Mesenchymal stem cell (in vitro differentiated cells and primary cell): Measurements from ENCODE around the gene NDUFS1.

Source experiments
- DNase-seq: peaks from one replicate; pipeline ENCODE4 v3.0.0-alpha.2; 2013
- H2AFZ ChIP-seq: one replicate; pipeline ENCODE4 v1.6.1; 2013; ENCODE audit warnings: low read depth, mild to moderate bottlenecking, control low read depth, inconsistent platforms, low read length, moderate library complexity
- H2AK5ac ChIP-seq: 2 replicates; pipeline ENCODE4 v1.6.1; 2013; ENCODE audit warnings: low read length, moderate library complexity, mild to moderate bottlenecking, inconsistent platforms; ENCODE audit not compliant: severe bottlenecking
- H2BK120ac ChIP-seq: one replicate; pipeline ENCODE4 v1.6.1; 2013; ENCODE audit warnings: low read depth, mild to moderate bottlenecking, inconsistent platforms, low read length, moderate library complexity
- H2BK12ac ChIP-seq, 2 experiments: one replicate each; pipeline ENCODE4 v1.6.1; 2013; ENCODE audit warnings: inconsistent platforms in 2 of 2, low read length in 2 of 2, mild to moderate bottlenecking in 2 of 2, moderate library complexity in 2 of 2, control low read depth in 1 of 2
- H2BK15ac ChIP-seq: one replicate; pipeline ENCODE4 v1.6.1; 2013; ENCODE audit warnings: mild to moderate bottlenecking, low read depth, inconsistent platforms; ENCODE audit not compliant: poor library complexity, severe bottlenecking
- H2BK5ac ChIP-seq: 2 replicates; pipeline ENCODE4 v1.6.1; 2013; ENCODE audit warnings: low read depth, mild to moderate bottlenecking, low read length, control low read depth, inconsistent platforms; ENCODE audit not compliant: poor library complexity, severe bottlenecking
- H3K14ac ChIP-seq, 2 experiments: one replicate each; pipeline ENCODE4 v1.6.1; 2013; ENCODE audit warnings: inconsistent platforms in 2 of 2, low read length in 2 of 2, control low read depth in 1 of 2, mild to moderate bottlenecking in 1 of 2, moderate library complexity in 1 of 2
- H3K18ac ChIP-seq, 2 experiments: one replicate each; pipeline ENCODE4 v1.6.1; 2013; ENCODE audit warnings: inconsistent platforms in 2 of 2, low read length in 2 of 2, control low read depth in 1 of 2, low read depth in 1 of 2, mild to moderate bottlenecking in 1 of 2
- H3K23ac ChIP-seq, 2 experiments: one replicate each; pipeline ENCODE4 v1.6.1; 2013; ENCODE audit warnings: inconsistent platforms in 2 of 2, low read length in 2 of 2, mild to moderate bottlenecking in 2 of 2, moderate library complexity in 2 of 2, control low read depth in 1 of 2
- H3K27ac ChIP-seq: 2 replicates; pipeline ENCODE4 v1.5.1; 2013; ENCODE audit warnings: mild to moderate bottlenecking, moderate library complexity, low read length, control low read depth, inconsistent platforms; ENCODE audit not compliant: poor library complexity, severe bottlenecking
- H3K27me3 ChIP-seq, 2 experiments: 2 replicates each; pipeline versions ENCODE4 v1.6.1 to v1.7.0; 2013; ENCODE audit warnings: low read length in 2 of 2, mild to moderate bottlenecking in 2 of 2, moderate library complexity in 2 of 2, control low read depth in 1 of 2, inconsistent platforms in 1 of 2; ENCODE audit not compliant: control insufficient read depth in 1 of 2, insufficient read depth in 1 of 2
- H3K36me3 ChIP-seq, 2 experiments: 2 replicates each; pipeline versions ENCODE4 v1.6.1 to v1.7.0; 2013; ENCODE audit warnings: low read length in 2 of 2, control low read depth in 1 of 2, inconsistent platforms in 1 of 2, low read depth in 1 of 2, mild to moderate bottlenecking in 1 of 2; ENCODE audit not compliant: insufficient read depth in 2 of 2, control insufficient read depth in 1 of 2
- H3K4ac ChIP-seq, 2 experiments: one replicate each; pipeline ENCODE4 v1.6.1; 2013; ENCODE audit warnings: inconsistent platforms in 2 of 2, low read length in 2 of 2, mild to moderate bottlenecking in 2 of 2, moderate library complexity in 2 of 2, control low read depth in 1 of 2, low read depth in 1 of 2
- H3K4me1 ChIP-seq: 2 replicates; pipeline ENCODE4 v1.6.1; 2013; ENCODE audit warnings: low read depth, low read length, control low read depth; ENCODE audit not compliant: control insufficient read depth, insufficient read depth
- H3K4me2 ChIP-seq: 2 replicates; pipeline ENCODE4 v1.6.1; 2013; ENCODE audit warnings: low read length, mild to moderate bottlenecking, inconsistent platforms; ENCODE audit not compliant: poor library complexity, severe bottlenecking
- H3K4me3 ChIP-seq, 2 experiments: 2 replicates each; pipeline versions ENCODE4 v1.5.1 to v1.7.0; 2013; ENCODE audit warnings: low read length in 2 of 2, mild to moderate bottlenecking in 2 of 2, control low read depth in 1 of 2, low read depth in 1 of 2; ENCODE audit not compliant: insufficient read depth in 1 of 2
- H3K79me1 ChIP-seq: replicated peaks from 2 replicates; pipeline ENCODE4 v1.6.1; 2013; ENCODE audit warnings: mild to moderate bottlenecking, control low read depth, low read length, inconsistent platforms; ENCODE audit not compliant: poor library complexity, severe bottlenecking
- H3K9ac ChIP-seq: 2 replicates; pipeline ENCODE4 v1.7.0; 2013; ENCODE audit warnings: mild to moderate bottlenecking, low read length, moderate library complexity
- H3K9me3 ChIP-seq: 2 replicates; pipeline ENCODE4 v1.7.0; 2013; ENCODE audit warnings: mild to moderate bottlenecking, low read length; ENCODE audit not compliant: control insufficient read depth
- H4K8ac ChIP-seq: one replicate; pipeline ENCODE4 v1.6.1; 2013; ENCODE audit warnings: inconsistent platforms, mild to moderate bottlenecking, low read length, moderate library complexity
- H4K91ac ChIP-seq: one replicate; pipeline ENCODE4 v1.6.1; 2013; ENCODE audit warnings: mild to moderate bottlenecking, low read length, inconsistent platforms
- WGBS: methylation state at CpG from one replicate; pipeline ENCODE4 v1.1.7; 2013; ENCODE audit warnings: mixed read lengths; 5-methylcytosine and 5-hydroxymethylcytosine counted together

Gene NDUFS1

DNA sequence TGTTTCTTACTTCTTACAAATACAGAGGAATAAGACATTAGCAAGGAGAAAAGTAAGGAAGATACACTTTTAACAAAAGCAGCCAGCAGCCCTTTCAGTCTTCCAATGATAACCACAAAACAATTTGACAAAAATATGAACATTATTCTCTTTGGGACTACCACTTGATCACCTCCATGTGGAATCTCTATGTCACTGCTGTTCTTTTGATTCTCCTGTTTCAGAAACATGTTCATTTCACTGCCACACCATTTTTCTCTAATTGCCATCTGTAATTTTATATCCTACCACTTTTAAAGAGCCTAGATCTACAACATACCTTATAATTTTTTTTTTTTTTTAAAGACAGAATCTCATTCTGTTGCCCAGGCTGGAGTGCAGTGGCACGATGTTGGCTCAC is 84.1 kb downstream of the NDUFS1 start:
- Histone ChIP-seq H2BK5ac (no peak overlapping the region), H3K9ac (no peak overlapping the region), H4K8ac (no peak overlapping the region), H3K27me3 (no peaks in the 10 kb centered on the region), H3K14ac (no peak overlapping the region), H2BK15ac (no peak overlapping the region), H3K36me3 (peaks cover 0 to 4% of the 10 kb centered on the region in 2 experiments), H2BK12ac (no peak overlapping the region), H3K4me1 (no peaks in the 10 kb centered on the region), H3K23ac (no peak overlapping the region), H3K18ac (no peak overlapping the region), H3K79me1 (peaks cover 7% of the 10 kb centered on the region), H3K27ac (no peak overlapping the region), H4K91ac (no peak overlapping the region), H3K9me3 (no peaks in the 10 kb centered on the region), H3K4ac (no peak overlapping the region), H2BK120ac (no peak overlapping the region), H2AK5ac (no peak overlapping the region), H2AFZ (no peak overlapping the region), H3K4me2 (no peak overlapping the region), H3K4me3 (no peak overlapping the region)
- no peak for DNase-seq
- WGBS = 98% methylated on average over 1 of the region's 1 CpG

DNA sequence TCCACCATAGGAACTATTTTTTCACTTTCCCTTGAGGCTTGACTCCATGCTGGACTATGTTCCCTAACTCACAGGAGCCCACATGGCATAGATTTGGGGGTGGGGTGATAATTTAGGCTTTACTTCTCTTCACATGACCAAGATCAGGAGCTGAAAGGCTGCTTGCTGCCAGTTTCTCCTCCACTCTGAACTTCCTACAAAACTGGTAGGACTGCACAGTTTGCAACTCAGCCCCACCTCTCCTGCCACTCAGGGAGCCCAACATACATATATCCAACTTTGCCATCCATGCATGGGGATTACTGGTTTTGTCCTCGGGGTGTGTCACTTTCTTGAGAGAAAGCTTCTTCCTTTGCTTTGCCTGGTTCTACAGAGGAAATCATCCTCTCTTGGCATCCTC is 87.4 kb downstream of the NDUFS1 start:
- H3K9ac ChIP-seq = no peak overlapping the region
- no peak overlapping the region for H2BK120ac ChIP-seq
- no peaks in the 10 kb centered on the region for H3K4me1 ChIP-seq
- H3K27me3 ChIP-seq = no peaks in the 10 kb centered on the region
- no peaks in the 10 kb centered on the region for H3K9me3 ChIP-seq
- H2BK12ac ChIP-seq = no peak overlapping the region
- H3K4me3 ChIP-seq = no peak overlapping the region
- H2BK15ac ChIP-seq = no peak overlapping the region
- H3K18ac ChIP-seq = no peak overlapping the region
- H4K91ac ChIP-seq = no peak overlapping the region
- H3K23ac ChIP-seq = no peak overlapping the region
- H3K4ac ChIP-seq = no peak overlapping the region
- H3K27ac ChIP-seq = no peak overlapping the region
- no peak overlapping the region for H4K8ac ChIP-seq
- H3K4me2 ChIP-seq = no peak overlapping the region
- no peak overlapping the region for H3K14ac ChIP-seq
- H2BK5ac ChIP-seq = no peak overlapping the region
- 100% methylated on average over 1 of the region's 1 CpG for WGBS
- H3K36me3 ChIP-seq = peaks cover 0 to 4% of the 10 kb centered on the region in 2 experiments
- no peak overlapping the region for H2AK5ac ChIP-seq
- H2AFZ ChIP-seq = no peak overlapping the region
- H3K79me1 ChIP-seq = peaks cover 18% of the 10 kb centered on the region
- DNase-seq = no peak

DNA sequence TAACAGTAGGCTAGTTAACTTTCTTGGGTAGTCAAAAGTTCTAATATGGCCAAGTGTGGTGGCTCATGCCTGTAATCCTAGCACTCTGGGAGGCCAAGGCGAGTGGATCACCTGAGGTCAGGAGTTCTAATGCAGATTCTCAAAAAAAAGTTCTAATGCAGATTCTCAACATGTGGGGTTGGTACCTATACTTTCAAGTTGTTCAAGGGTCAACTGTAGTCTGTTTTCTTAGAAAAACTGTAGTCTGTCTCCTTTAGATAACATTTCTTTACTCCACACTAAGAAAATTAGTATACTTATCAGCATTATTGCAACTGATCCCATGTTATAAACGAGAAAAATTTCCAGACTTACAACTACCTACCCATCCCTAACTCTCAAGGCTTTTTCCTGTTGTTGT is 89.8 kb downstream of the NDUFS1 start:
- H3K79me1 ChIP-seq = peaks cover 17% of the 10 kb centered on the region
- H3K9me3 ChIP-seq = no peaks in the 10 kb centered on the region
- H3K36me3 ChIP-seq = peaks cover 0 to 4% of the 10 kb centered on the region in 2 experiments
- H3K14ac ChIP-seq = no peak overlapping the region
- H2BK5ac ChIP-seq = no peak overlapping the region
- no peak overlapping the region for H3K4ac ChIP-seq
- no peak overlapping the region for H2AK5ac ChIP-seq
- no peak overlapping the region for H2BK12ac ChIP-seq
- H2AFZ ChIP-seq = no peak overlapping the region
- no peaks in the 10 kb centered on the region for H3K4me1 ChIP-seq
- H4K91ac ChIP-seq = no peak overlapping the region
- no peak overlapping the region for H3K4me3 ChIP-seq
- no peak overlapping the region for H2BK120ac ChIP-seq
- H4K8ac ChIP-seq = no peak overlapping the region
- WGBS = 100% methylated on average over 1 of the region's 2 CpGs
- no peaks in the 10 kb centered on the region for H3K27me3 ChIP-seq
- H3K18ac ChIP-seq = no peak overlapping the region
- no peak overlapping the region for H3K27ac ChIP-seq
- no peak for DNase-seq
- no peak overlapping the region for H3K23ac ChIP-seq
- H2BK15ac ChIP-seq = no peak overlapping the region
- no peak overlapping the region for H3K9ac ChIP-seq
- no peak overlapping the region for H3K4me2 ChIP-seq

DNA sequence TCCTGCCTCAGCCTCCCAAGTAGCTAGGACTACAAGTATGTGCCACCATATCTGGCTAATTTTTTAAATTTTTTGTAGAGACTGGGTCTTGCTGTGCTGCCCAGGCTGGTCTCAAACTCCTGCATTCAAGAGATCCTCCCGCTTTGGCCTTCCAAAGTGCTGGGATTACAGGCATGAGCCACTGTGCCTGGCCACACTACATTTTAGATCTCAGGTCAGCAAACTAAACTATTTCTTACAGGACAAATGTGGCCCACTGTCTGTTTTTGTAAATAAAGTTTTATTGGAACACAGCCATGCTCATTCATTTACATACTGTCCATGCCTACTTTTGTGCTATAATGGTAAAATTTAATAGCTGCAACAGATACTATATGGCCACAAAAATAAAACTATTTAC is 91.0 kb downstream of the NDUFS1 start:
- Histone ChIP-seq H3K18ac (no peak overlapping the region), H3K4me3 (no peak overlapping the region), H4K91ac (no peak overlapping the region), H2BK12ac (no peak overlapping the region), H3K27me3 (no peaks in the 10 kb centered on the region), H2BK5ac (no peak overlapping the region), H2AFZ (no peak overlapping the region), H4K8ac (no peak overlapping the region), H3K9ac (no peak overlapping the region), H3K23ac (no peak overlapping the region), H3K9me3 (no peaks in the 10 kb centered on the region), H2AK5ac (no peak overlapping the region), H2BK15ac (no peak overlapping the region), H3K79me1 (peaks cover 20% of the 10 kb centered on the region), H3K27ac (no peak overlapping the region), H3K4me2 (no peak overlapping the region), H3K14ac (no peak overlapping the region), H3K36me3 (no peaks in the 10 kb centered on the region), H3K4me1 (no peaks in the 10 kb centered on the region), H3K4ac (no peak overlapping the region), H2BK120ac (no peak overlapping the region)
- no peak for DNase-seq
- 100% methylated on average over 1 of the region's 1 CpG for WGBS
